Breast epithelium (tissue), 3 donors: Measurements from ENCODE around the gene ZNF710.

Experiments
- POLR2A ChIP-seq: fragments of 450-650 bp; IDR thresholded peaks from one replicate; pipeline ENCODE4 v1.6.1; 2016; ENCODE audit warnings: antibody characterized with exemption, mild to moderate bottlenecking, moderate library complexity
- TF ChIP-seq, protein P1 (sequence below), 3 donors: fragments of 450-650 bp; IDR thresholded peaks; one replicate each; pipeline ENCODE4 v1.5.1; 2016 to 2017; ENCODE audit warnings: antibody characterized with exemption in 3 of 3, mild to moderate bottlenecking in 3 of 3, moderate library complexity in 3 of 3

DNA sequence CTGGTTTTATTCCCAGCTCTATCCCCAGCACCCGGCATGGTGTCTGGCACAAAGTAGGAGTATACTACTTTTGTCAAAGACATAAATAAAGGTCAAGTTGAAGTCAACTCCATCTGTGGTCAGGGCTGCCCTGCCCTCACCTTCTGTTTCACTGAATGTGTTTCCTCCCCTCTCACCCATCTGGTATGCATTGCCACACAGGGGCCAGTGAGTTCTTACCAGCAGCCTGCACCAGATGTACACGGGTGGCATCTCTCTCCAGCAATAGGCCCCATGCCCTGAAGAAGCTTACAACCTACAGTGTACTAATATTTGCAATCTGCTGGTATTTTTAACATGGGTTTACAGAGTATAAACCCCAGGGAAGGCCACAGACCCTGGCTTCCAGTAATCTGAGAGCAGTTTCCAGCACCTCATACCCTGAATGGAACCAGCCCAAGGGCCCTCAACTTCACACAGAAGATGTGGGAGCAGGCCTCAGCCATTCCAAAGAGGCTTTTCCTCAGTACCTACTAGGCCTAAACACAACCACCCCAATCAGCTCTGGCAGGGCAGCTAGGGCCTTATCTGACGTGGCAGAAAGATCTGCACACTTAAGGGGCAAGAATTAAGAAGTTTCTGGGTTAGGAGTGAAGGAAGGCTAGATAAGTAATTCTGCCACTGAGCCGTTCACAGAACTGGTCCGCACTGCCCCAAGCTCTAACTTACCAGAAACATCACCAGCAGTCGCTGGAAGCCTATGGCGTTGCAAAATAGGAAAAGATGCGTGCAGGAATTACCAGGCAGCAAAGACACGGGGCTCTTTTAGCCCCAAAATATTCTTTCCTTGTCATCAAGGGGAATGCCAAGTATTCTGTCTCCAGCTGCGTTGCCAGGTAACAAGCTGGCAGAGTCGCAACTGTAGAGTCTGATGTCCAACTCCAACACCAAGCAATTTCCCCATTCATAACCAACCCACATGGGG is 99.0 kb downstream of the ZNF710 start:
- TF ChIP-seq, protein P1, sequence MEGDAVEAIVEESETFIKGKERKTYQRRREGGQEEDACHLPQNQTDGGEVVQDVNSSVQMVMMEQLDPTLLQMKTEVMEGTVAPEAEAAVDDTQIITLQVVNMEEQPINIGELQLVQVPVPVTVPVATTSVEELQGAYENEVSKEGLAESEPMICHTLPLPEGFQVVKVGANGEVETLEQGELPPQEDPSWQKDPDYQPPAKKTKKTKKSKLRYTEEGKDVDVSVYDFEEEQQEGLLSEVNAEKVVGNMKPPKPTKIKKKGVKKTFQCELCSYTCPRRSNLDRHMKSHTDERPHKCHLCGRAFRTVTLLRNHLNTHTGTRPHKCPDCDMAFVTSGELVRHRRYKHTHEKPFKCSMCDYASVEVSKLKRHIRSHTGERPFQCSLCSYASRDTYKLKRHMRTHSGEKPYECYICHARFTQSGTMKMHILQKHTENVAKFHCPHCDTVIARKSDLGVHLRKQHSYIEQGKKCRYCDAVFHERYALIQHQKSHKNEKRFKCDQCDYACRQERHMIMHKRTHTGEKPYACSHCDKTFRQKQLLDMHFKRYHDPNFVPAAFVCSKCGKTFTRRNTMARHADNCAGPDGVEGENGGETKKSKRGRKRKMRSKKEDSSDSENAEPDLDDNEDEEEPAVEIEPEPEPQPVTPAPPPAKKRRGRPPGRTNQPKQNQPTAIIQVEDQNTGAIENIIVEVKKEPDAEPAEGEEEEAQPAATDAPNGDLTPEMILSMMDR (IDR thresholded peaks at IDR 0.05), result no peak
- no peak for TF ChIP-seq POLR2A
